NCI-H187 (cell line): Measurements from ENCODE around the gene TMEFF2.
"Not testable (repeated sequence)": the region's sequence is repeated elsewhere in the genome, so short reads cannot be mapped to it uniquely, and the experiment has no call there.

ENCODE experiments used
- DNase-seq, 2 experiments: peaks; one replicate each; lab custom pipeline; 2025; lab: John Stamatoyannopoulos, UW

The TMEFF2 gene

GRCh38 chr2:192128655-192129054 is 66.1 kb downstream of the TMEFF2 start:
- no peak for DNase-seq

GRCh38 chr2:192127434-192127833 is 67.3 kb downstream of the TMEFF2 start:
- DNase-seq: no peak

- no peak for DNase-seq
These were observed 67.8 kb downstream of the TMEFF2 start for GRCh38 chr2:192126912-192127311.

GRCh38 chr2:192126426-192126825 is 68.3 kb downstream of the TMEFF2 start:
- no peak for DNase-seq

GRCh38 chr2:192124571-192124970 is 70.2 kb downstream of the TMEFF2 start:
- no peak for DNase-seq

- no peak for DNase-seq
These were observed 70.9 kb downstream of the TMEFF2 start for GRCh38 chr2:192123847-192124246.

- no peak for DNase-seq
These were observed 71.8 kb downstream of the TMEFF2 start for GRCh38 chr2:192122946-192123345.

GRCh38 chr2:192122141-192122540 is 72.6 kb downstream of the TMEFF2 start:
- DNase-seq: no peak

GRCh38 chr2:192119536-192119935 is 75.2 kb downstream of the TMEFF2 start:
- no peak for DNase-seq

GRCh38 chr2:192117705-192118104 is 77.0 kb downstream of the TMEFF2 start:
- DNase-seq: no peak

- DNase-seq: not testable (repeated sequence)
These were observed 83.2 kb downstream of the TMEFF2 start for GRCh38 chr2:192111536-192111935.

GRCh38 chr2:192099742-192100141 is 95.0 kb downstream of the TMEFF2 start:
- DNase-seq: no peak

GRCh38 chr2:192098814-192099491 is 95.8 kb downstream of the TMEFF2 start:
- DNase-seq: no peak

GRCh38 chr2:192091476-192091875 is 103.3 kb downstream of the TMEFF2 start:
- DNase-seq: no peak

- DNase-seq: no peak
These were observed 103.8 kb downstream of the TMEFF2 start for GRCh38 chr2:192090911-192091310.

- no peak for DNase-seq
These were observed 107.3 kb downstream of the TMEFF2 start for GRCh38 chr2:192087398-192087958.

- DNase-seq: no peak
These were observed 112.6 kb downstream of the TMEFF2 start for GRCh38 chr2:192082121-192082520.

GRCh38 chr2:192080096-192080495 is 114.6 kb downstream of the TMEFF2 start:
- DNase-seq: not testable (repeated sequence)

- no peak for DNase-seq
These were observed 120.9 kb downstream of the TMEFF2 start for GRCh38 chr2:192073878-192074277.

GRCh38 chr2:192072778-192073177 is 122.0 kb downstream of the TMEFF2 start:
- DNase-seq: no peak

GRCh38 chr2:192072261-192072660 is 122.5 kb downstream of the TMEFF2 start:
- DNase-seq: no peak

- no peak for DNase-seq
These were observed 124.6 kb downstream of the TMEFF2 start for GRCh38 chr2:192070099-192070498.

- DNase-seq: no peak
These were observed 125.3 kb downstream of the TMEFF2 start for GRCh38 chr2:192069417-192069816.

- DNase-seq: no peak
These were observed 125.8 kb downstream of the TMEFF2 start for GRCh38 chr2:192068966-192069365.
